NB4 (cell line): ENCODE measurements around the gene LMO1.

ENCODE experiments used
- CTCF ChIP-seq: IDR thresholded peaks from one replicate; pipeline ENCODE4 v1.5.1; 2012; ENCODE audit warnings: low read depth, low read length
- MAX ChIP-seq: IDR thresholded peaks from 2 replicates; pipeline ENCODE4 v1.6.1; 2011; ENCODE audit warnings: low read depth, low read length
- MYC ChIP-seq: IDR thresholded peaks from 2 replicates; pipeline ENCODE4 v1.6.1; 2011; ENCODE audit warnings: low read depth, low read length
- POLR2A ChIP-seq: IDR thresholded peaks from 2 replicates; pipeline ENCODE4 v1.6.1; 2011; ENCODE audit warnings: mild to moderate bottlenecking; ENCODE audit not compliant: insufficient read length; ENCODE audit errors: extremely low read depth

GRCh38 chr11:8221917-8222495 lies 41.7 kb downstream of the LMO1 start:
- no peak for TF ChIP-seq POLR2A
- TF ChIP-seq CTCF, result no peak
- TF ChIP-seq MAX, result no peak
- TF ChIP-seq MYC, result no peak
